GM23338 (cell line): ENCODE results near the gene CBLL2. TPM values are rescaled to one million over a fixed set of nuclear protein-coding genes. Genes with fewer than 3 reads are reported as not detected.

Experiments used
- ATAC-seq: fragments of 200-7000 bp; cut with Tn5 transposase; 3 replicates; pipeline ENCODE4 v1.9.1; 2020
- DNase-seq: peaks from one replicate; pipeline ENCODE4 v3.0.0-alpha.2; 2015; ENCODE audit warnings: low spot score
- H2AFZ ChIP-seq: fragments of 200-600 bp; sonication (generic); 2 replicates; pipeline ENCODE4 v1.8.0; 2016; ENCODE audit warnings: antibody characterized with exemption, mild to moderate bottlenecking, moderate library complexity
- H3F3A ChIP-seq: fragments of 200-600 bp; sonication (generic); replicated peaks from 2 replicates; pipeline ENCODE4 v1.8.0; 2017; ENCODE audit warnings: antibody characterized with exemption, mixed run types, low read depth
- H3K27ac ChIP-seq: fragments of 200-600 bp; sonication (generic); 2 replicates; pipeline ENCODE4 v1.6.1; 2016; ENCODE audit warnings: low read depth
- H3K27me3 ChIP-seq: fragments of 200-600 bp; sonication (generic); 2 replicates; pipeline ENCODE4 v1.8.0; 2016; ENCODE audit warnings: mild to moderate bottlenecking, mixed run types, moderate library complexity; ENCODE audit not compliant: insufficient read depth
- H3K36me3 ChIP-seq: fragments of 200-600 bp; sonication (generic); 2 replicates; pipeline ENCODE4 v1.8.0; 2016; ENCODE audit warnings: mild to moderate bottlenecking; ENCODE audit not compliant: insufficient read depth
- H3K4me1 ChIP-seq: fragments of 200-600 bp; sonication (generic); 2 replicates; pipeline ENCODE4 v1.8.0; 2016; ENCODE audit warnings: mild to moderate bottlenecking, moderate library complexity; ENCODE audit not compliant: insufficient read depth
- H3K4me2 ChIP-seq: fragments of 200-600 bp; sonication (generic); 2 replicates; pipeline ENCODE4 v1.7.1; 2017; ENCODE audit warnings: mixed run types
- H3K4me3 ChIP-seq: fragments of 200-600 bp; sonication (generic); 2 replicates; pipeline ENCODE4 v1.6.1; 2016; ENCODE audit warnings: mixed run types
- H3K79me2 ChIP-seq: fragments of 200-600 bp; sonication (generic); replicated peaks from 2 replicates; pipeline ENCODE4 v1.8.0; 2017; ENCODE audit warnings: mild to moderate bottlenecking; ENCODE audit not compliant: insufficient read depth
- H3K9me2 ChIP-seq: fragments of 200-600 bp; sonication (generic); 2 replicates; pipeline ENCODE4 v1.8.0; 2017; ENCODE audit not compliant: insufficient read depth
- H4K20me1 ChIP-seq: fragments of 200-600 bp; sonication (generic); replicated peaks from 2 replicates; pipeline ENCODE4 v1.8.0; 2017; ENCODE audit warnings: mild to moderate bottlenecking; ENCODE audit not compliant: insufficient read depth
- H3K27ac Mint-ChIP-seq: 2 replicates; pipeline ENCODE4 v1.8.0; 2020; ENCODE audit warnings: inconsistent platforms, mild to moderate bottlenecking, moderate library complexity, mixed read lengths
- H3K27me3 Mint-ChIP-seq: 3 replicates; pipeline ENCODE4 v1.8.0; 2022; ENCODE audit warnings: low read depth, mild to moderate bottlenecking, moderate library complexity, mixed read lengths, inconsistent platforms; ENCODE audit not compliant: insufficient read depth, poor library complexity
- H3K36me3 Mint-ChIP-seq: 3 replicates; pipeline ENCODE4 v1.8.0; 2021; ENCODE audit warnings: low read depth, mild to moderate bottlenecking, inconsistent platforms, moderate library complexity, mixed read lengths
- H3K4me1 Mint-ChIP-seq: 3 replicates; pipeline ENCODE4 v1.8.0; 2020; ENCODE audit warnings: mild to moderate bottlenecking, inconsistent platforms, mixed read lengths
- H3K4me3 Mint-ChIP-seq: 3 replicates; pipeline ENCODE4 v1.8.0; 2021; ENCODE audit warnings: moderate library complexity, mild to moderate bottlenecking, inconsistent platforms, mixed read lengths
- H3K9me3 Mint-ChIP-seq: 3 replicates; pipeline ENCODE4 v1.8.0; 2020; ENCODE audit warnings: moderate library complexity, mild to moderate bottlenecking, inconsistent platforms, mixed read lengths
- CREB1 ChIP-seq: fragments of 250-450 bp; sonication (Bioruptor Pico); IDR thresholded peaks from 2 replicates; pipeline ENCODE4 v1.5.0; 2020; ENCODE audit warnings: low read depth, mild to moderate bottlenecking, moderate library complexity
- EZH2 ChIP-seq: fragments of 200-600 bp; sonication (generic); IDR thresholded peaks from one replicate; pipeline ENCODE4 v1.8.0; 2017; ENCODE audit warnings: antibody characterized with exemption, mild to moderate bottlenecking, low read depth; ENCODE audit not compliant: unreplicated experiment
- EZH2phosphoT487 ChIP-seq: fragments of 200-600 bp; sonication (generic); IDR thresholded peaks from one replicate; pipeline ENCODE4 v1.8.1; 2018; ENCODE audit warnings: antibody characterized with exemption; ENCODE audit not compliant: unreplicated experiment
- JUNB ChIP-seq: IDR thresholded peaks from one replicate; pipeline ENCODE4 v1.6.1; 2016; ENCODE audit warnings: antibody characterized with exemption; ENCODE audit not compliant: unreplicated experiment
- POLR2AphosphoS5 ChIP-seq: IDR thresholded peaks from 2 replicates; pipeline ENCODE4 v1.6.1; 2016; ENCODE audit warnings: antibody characterized with exemption, low read depth
- STAT1 ChIP-seq: IDR thresholded peaks from one replicate; pipeline ENCODE4 v1.6.1; 2016; ENCODE audit warnings: antibody characterized with exemption; ENCODE audit not compliant: unreplicated experiment
- ZNF331 ChIP-seq: fragments of 250-450 bp; sonication (Bioruptor Pico); IDR thresholded peaks from 2 replicates; pipeline ENCODE4 v1.5.0; 2020; ENCODE audit warnings: low read depth, mild to moderate bottlenecking, moderate library complexity
- polyA plus RNA-seq: library from polyadenylated mRNA; unstranded; fragments of >200 nt; fragmentation: Nextera tagmentation; extraction: Ambion mirVana; gene quantifications from 2 replicates; pipeline ENCODE4 v1.2.1, GENCODE V29; 2016
- total RNA-seq: library from RNA; depleted of rRNA; stranded (reverse); fragments of >200 nt; shearing (Covaris generic); gene quantifications from 2 replicates; pipeline ENCODE4 v1.2.3, GENCODE V29; 2014
- TF ChIP-seq, protein P1 (sequence below): IDR thresholded peaks from one replicate; pipeline ENCODE4 v1.6.1; 2018; ENCODE audit warnings: antibody characterized with exemption; ENCODE audit not compliant: unreplicated experiment
- TF ChIP-seq, protein P2 (sequence below): IDR thresholded peaks from 2 replicates; pipeline ENCODE4 v1.6.1; 2016; ENCODE audit warnings: antibody characterized with exemption
- TF ChIP-seq, protein P3 (sequence below), 2 experiments: fragments of 200-600 bp in 1 of 2; sonication (generic) in 1 of 2; conservative IDR thresholded peaks; 2 replicates each; pipeline versions ENCODE4 v1.5.1 to v1.6.1; 2016 to 2017; ENCODE audit warnings: antibody characterized with exemption in 2 of 2, low read depth in 2 of 2, mild to moderate bottlenecking in 2 of 2, moderate library complexity in 1 of 2

The CBLL2 gene
- total and polyA plus RNA-seq, 2 experiments from 2014 or later = not detected

DNA sequence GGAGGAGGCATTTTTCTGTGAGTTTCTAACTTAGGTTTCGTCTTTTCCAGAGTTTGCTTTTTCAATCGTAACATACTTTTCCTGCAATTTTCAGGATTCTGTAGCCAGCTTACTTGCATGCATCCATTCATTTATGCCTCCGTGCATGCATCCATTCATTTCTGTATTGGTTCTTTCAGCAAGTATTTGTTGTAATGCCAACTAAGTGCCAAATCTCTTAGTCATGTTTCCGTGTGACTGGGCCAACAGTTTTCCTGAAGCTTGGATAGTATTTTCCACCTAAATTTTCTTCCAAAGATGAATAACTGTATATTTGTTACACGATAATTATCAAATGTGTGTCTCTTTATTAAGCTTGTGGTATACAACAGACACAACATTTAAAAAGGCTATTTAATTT lies 41.5 kb downstream of the CBLL2 start:
- DNase-seq = no peak
- H3K4me3 ChIP-seq = no peak overlapping the region
- H3K36me3 Mint-ChIP-seq = no peaks in the 10 kb centered on the region
- H3K27ac ChIP-seq = peak overlapping the region; percentile 91
- peaks cover 14% of the 10 kb centered on the region for H3K4me1 Mint-ChIP-seq
- no peak overlapping the region for H2AFZ ChIP-seq
- H3K9me3 Mint-ChIP-seq = no peaks in the 10 kb centered on the region
- TF ChIP-seq, protein P1, sequence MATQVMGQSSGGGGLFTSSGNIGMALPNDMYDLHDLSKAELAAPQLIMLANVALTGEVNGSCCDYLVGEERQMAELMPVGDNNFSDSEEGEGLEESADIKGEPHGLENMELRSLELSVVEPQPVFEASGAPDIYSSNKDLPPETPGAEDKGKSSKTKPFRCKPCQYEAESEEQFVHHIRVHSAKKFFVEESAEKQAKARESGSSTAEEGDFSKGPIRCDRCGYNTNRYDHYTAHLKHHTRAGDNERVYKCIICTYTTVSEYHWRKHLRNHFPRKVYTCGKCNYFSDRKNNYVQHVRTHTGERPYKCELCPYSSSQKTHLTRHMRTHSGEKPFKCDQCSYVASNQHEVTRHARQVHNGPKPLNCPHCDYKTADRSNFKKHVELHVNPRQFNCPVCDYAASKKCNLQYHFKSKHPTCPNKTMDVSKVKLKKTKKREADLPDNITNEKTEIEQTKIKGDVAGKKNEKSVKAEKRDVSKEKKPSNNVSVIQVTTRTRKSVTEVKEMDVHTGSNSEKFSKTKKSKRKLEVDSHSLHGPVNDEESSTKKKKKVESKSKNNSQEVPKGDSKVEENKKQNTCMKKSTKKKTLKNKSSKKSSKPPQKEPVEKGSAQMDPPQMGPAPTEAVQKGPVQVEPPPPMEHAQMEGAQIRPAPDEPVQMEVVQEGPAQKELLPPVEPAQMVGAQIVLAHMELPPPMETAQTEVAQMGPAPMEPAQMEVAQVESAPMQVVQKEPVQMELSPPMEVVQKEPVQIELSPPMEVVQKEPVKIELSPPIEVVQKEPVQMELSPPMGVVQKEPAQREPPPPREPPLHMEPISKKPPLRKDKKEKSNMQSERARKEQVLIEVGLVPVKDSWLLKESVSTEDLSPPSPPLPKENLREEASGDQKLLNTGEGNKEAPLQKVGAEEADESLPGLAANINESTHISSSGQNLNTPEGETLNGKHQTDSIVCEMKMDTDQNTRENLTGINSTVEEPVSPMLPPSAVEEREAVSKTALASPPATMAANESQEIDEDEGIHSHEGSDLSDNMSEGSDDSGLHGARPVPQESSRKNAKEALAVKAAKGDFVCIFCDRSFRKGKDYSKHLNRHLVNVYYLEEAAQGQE = no peak
- TF ChIP-seq STAT1 (no peak), EZH2 (no peak), ZNF331 (no peak)
- TF ChIP-seq, protein P2, sequence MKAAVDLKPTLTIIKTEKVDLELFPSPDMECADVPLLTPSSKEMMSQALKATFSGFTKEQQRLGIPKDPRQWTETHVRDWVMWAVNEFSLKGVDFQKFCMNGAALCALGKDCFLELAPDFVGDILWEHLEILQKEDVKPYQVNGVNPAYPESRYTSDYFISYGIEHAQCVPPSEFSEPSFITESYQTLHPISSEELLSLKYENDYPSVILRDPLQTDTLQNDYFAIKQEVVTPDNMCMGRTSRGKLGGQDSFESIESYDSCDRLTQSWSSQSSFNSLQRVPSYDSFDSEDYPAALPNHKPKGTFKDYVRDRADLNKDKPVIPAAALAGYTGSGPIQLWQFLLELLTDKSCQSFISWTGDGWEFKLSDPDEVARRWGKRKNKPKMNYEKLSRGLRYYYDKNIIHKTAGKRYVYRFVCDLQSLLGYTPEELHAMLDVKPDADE = no peak
- TF ChIP-seq, protein P3, sequence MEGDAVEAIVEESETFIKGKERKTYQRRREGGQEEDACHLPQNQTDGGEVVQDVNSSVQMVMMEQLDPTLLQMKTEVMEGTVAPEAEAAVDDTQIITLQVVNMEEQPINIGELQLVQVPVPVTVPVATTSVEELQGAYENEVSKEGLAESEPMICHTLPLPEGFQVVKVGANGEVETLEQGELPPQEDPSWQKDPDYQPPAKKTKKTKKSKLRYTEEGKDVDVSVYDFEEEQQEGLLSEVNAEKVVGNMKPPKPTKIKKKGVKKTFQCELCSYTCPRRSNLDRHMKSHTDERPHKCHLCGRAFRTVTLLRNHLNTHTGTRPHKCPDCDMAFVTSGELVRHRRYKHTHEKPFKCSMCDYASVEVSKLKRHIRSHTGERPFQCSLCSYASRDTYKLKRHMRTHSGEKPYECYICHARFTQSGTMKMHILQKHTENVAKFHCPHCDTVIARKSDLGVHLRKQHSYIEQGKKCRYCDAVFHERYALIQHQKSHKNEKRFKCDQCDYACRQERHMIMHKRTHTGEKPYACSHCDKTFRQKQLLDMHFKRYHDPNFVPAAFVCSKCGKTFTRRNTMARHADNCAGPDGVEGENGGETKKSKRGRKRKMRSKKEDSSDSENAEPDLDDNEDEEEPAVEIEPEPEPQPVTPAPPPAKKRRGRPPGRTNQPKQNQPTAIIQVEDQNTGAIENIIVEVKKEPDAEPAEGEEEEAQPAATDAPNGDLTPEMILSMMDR (conservative IDR thresholded peaks at IDR 0.05; ENCODE audit: low read depth in 2 of 2) = no peak
- no peaks in the 10 kb centered on the region for H3K79me2 ChIP-seq
- peak overlapping the region; percentile 15; the same call in 1 of the 2 replicates for H3K4me2 ChIP-seq
- H3K27me3 ChIP-seq = no peaks in the 10 kb centered on the region
- H3K27me3 Mint-ChIP-seq = no peaks in the 10 kb centered on the region
- no peak overlapping the region for H3K4me3 Mint-ChIP-seq
- H3K36me3 ChIP-seq = no peaks in the 10 kb centered on the region
- peak overlapping the region; percentile 62; the same call in 1 of the 2 replicates for H3K27ac Mint-ChIP-seq
- H3F3A ChIP-seq = no peaks in the 10 kb centered on the region
- H3K9me2 ChIP-seq = no peaks in the 10 kb centered on the region
- peaks cover 20% of the 10 kb centered on the region for H3K4me1 ChIP-seq
- no peaks in the 10 kb centered on the region for H4K20me1 ChIP-seq
- no peak for ATAC-seq

DNA sequence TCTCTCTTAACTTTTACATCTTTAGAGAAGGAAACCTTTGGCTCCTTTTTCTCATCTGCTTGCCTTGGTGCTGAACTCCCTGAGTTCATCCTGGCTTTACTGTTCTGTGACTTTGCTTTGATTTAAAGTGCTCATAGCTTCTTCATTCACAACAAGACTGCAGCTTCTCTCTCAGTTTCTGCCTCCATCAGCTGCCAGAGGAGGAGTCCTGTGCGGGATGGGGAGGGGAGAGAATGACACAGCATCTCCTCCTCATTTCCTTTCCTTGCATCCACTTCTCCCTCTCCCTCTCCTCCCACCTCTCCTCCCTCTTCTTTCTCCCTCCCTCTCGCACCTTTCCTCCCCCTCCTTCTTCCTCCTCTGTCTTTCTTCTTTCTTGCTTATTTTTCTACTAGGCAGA lies 42.0 kb downstream of the CBLL2 start:
- peak; percentile 77 for ATAC-seq
- peak; percentile 43 for DNase-seq
- H3K4me2 ChIP-seq = peak overlapping the region; percentile 15; the same call in 1 of the 2 replicates
- TF ChIP-seq POLR2AphosphoS5 (no peak), EZH2phosphoT487 (no peak), ZNF331 (no peak), CREB1 (CRISPR knock-in tag) (no peak), STAT1 (no peak), JUNB (no peak)
- TF ChIP-seq, protein P1 = no peak
- TF ChIP-seq, protein P2 = no peak

More for the DNA sequence above, 42.0 kb downstream of the CBLL2 start:
- no peaks in the 10 kb centered on the region for H3K36me3 Mint-ChIP-seq
- H3K27ac ChIP-seq = peak overlapping the region; percentile 91
- no peaks in the 10 kb centered on the region for H3K79me2 ChIP-seq
- no peaks in the 10 kb centered on the region for H3F3A ChIP-seq
- no peaks in the 10 kb centered on the region for H3K27me3 Mint-ChIP-seq
- H3K9me3 Mint-ChIP-seq = no peaks in the 10 kb centered on the region
- peak overlapping the region; percentile 96 for H3K27ac Mint-ChIP-seq
- no peak overlapping the region for H2AFZ ChIP-seq
- no peak overlapping the region for H3K4me3 ChIP-seq
- no peaks in the 10 kb centered on the region for H3K9me2 ChIP-seq
- no peak overlapping the region for H3K4me3 Mint-ChIP-seq
- H3K36me3 ChIP-seq = no peaks in the 10 kb centered on the region
- H3K27me3 ChIP-seq = no peaks in the 10 kb centered on the region
- no peaks in the 10 kb centered on the region for H4K20me1 ChIP-seq
- H3K4me1 ChIP-seq = peaks cover 21% of the 10 kb centered on the region
- peaks cover 15% of the 10 kb centered on the region for H3K4me1 Mint-ChIP-seq
